Measurements from ENCODE around the gene TMEM126B.

DNA sequence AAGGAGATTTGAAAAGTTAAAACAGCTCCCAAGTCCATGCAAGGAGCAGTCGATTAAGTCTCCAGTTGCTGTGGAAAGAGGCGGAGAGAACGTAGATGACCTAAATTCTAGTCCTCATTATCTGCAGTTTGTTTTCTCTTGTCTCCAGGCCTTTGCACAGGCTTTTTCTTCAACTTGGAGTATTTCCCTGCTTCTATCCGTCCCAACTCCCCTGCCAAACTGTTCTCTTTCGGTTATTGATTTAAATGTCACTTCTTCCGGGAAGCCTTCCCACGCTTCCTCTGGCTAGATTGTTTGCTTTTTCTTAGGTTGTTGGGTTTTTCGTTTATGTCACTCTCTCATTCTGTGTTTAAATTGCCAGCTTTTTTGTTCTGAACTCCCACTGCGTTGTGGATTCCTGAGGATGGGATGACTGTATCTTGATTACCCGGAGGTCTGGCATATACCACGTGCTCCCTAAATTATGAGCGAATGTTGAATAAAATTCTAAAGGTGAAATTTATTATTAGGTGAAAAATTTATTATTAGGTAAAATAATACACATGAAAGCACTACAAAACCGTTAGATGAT is 463 bp downstream of the TMEM126B start:
- TF ChIP-seq, protein P1, sequence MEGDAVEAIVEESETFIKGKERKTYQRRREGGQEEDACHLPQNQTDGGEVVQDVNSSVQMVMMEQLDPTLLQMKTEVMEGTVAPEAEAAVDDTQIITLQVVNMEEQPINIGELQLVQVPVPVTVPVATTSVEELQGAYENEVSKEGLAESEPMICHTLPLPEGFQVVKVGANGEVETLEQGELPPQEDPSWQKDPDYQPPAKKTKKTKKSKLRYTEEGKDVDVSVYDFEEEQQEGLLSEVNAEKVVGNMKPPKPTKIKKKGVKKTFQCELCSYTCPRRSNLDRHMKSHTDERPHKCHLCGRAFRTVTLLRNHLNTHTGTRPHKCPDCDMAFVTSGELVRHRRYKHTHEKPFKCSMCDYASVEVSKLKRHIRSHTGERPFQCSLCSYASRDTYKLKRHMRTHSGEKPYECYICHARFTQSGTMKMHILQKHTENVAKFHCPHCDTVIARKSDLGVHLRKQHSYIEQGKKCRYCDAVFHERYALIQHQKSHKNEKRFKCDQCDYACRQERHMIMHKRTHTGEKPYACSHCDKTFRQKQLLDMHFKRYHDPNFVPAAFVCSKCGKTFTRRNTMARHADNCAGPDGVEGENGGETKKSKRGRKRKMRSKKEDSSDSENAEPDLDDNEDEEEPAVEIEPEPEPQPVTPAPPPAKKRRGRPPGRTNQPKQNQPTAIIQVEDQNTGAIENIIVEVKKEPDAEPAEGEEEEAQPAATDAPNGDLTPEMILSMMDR (IDR thresholded peaks at IDR 0.05): no peak
- no peak for TF ChIP-seq POLR2A (IDR thresholded peaks at IDR 0.05)
- TF ChIP-seq EP300 (IDR thresholded peaks at IDR 0.05): no peak
- no peak for TF ChIP-seq POLR2AphosphoS5 (IDR thresholded peaks at IDR 0.05)

All from stomach (tissue), 4 donors.